K562 (cell line): ENCODE data around the gene ZSCAN32. TPM values are rescaled to one million over a fixed set of nuclear protein-coding genes. Genes with fewer than 3 reads are reported as not detected.

ENCODE experiments used
- CBX1 ChIP-seq: sonication (generic); IDR thresholded peaks from 2 replicates; pipeline ENCODE4 v1.6.1; 2016; ENCODE audit warnings: antibody characterized with exemption, low read depth, mild to moderate bottlenecking
- CTCF ChIP-seq, 3 experiments: IDR thresholded peaks in 2 of 3; conservative IDR thresholded peaks in 1 of 3; 2 replicates each; pipeline ENCODE4 v1.5.1; 2011 to 2012; ENCODE audit warnings: low read length in 3 of 3, mild to moderate bottlenecking in 3 of 3, control low read depth in 2 of 3, improper control_type of control experiment in 1 of 3, inconsistent platforms in 1 of 3, low read depth in 1 of 3, mixed read lengths in 1 of 3, moderate library complexity in 1 of 3; ENCODE audit not compliant: insufficient read depth in 2 of 3
- E2F6 ChIP-seq, 2 experiments: IDR thresholded peaks; 2 replicates each; pipeline ENCODE4 v1.6.1; 2011; ENCODE audit warnings: borderline replicate concordance in 1 of 2, control low read depth in 1 of 2, low read depth in 1 of 2, low read length in 1 of 2, mild to moderate bottlenecking in 1 of 2, mixed read lengths in 1 of 2, moderate library complexity in 1 of 2; ENCODE audit not compliant: insufficient read depth in 1 of 2, insufficient read length in 1 of 2, poor library complexity in 1 of 2, severe bottlenecking in 1 of 2; ENCODE audit errors: extremely low read depth in 1 of 2
- EP300 ChIP-seq: IDR thresholded peaks from 2 replicates; pipeline ENCODE4 v1.6.1; 2012; ENCODE audit warnings: low read length, improper control_type of control experiment
- KDM5B ChIP-seq: fragments of 200-600 bp; sonication (generic); IDR thresholded peaks from 2 replicates; pipeline ENCODE4 v1.6.1; 2012; ENCODE audit warnings: low read depth, mild to moderate bottlenecking, moderate library complexity, low read length, control low read depth, inconsistent platforms; ENCODE audit not compliant: insufficient replicate concordance
- MBD2 ChIP-seq: sonication (generic); IDR thresholded peaks from 2 replicates; pipeline ENCODE4 v1.6.1; 2016; ENCODE audit warnings: low read depth, borderline replicate concordance
- MTF1 ChIP-seq: fragments of 250-450 bp; sonication (Bioruptor Pico); IDR thresholded peaks from 2 replicates; pipeline ENCODE4 v1.9.0; 2021; ENCODE audit warnings: moderate library complexity, mild to moderate bottlenecking, inconsistent platforms, borderline replicate concordance
- POLR2B ChIP-seq: fragments of 450-650 bp; IDR thresholded peaks from 2 replicates; pipeline ENCODE4 v1.6.1; 2018; ENCODE audit warnings: low read depth; ENCODE audit not compliant: partially characterized antibody
- RBM14 ChIP-seq: fragments of 200-400 bp; formaldehyde crosslinking; IDR thresholded peaks from 2 replicates; pipeline ENCODE4 v1.6.1; 2018; ENCODE audit warnings: low read depth, mild to moderate bottlenecking, low read length, moderate library complexity, borderline replicate concordance; ENCODE audit not compliant: insufficient read depth
- RBM25 ChIP-seq: fragments of 200-400 bp; formaldehyde crosslinking; IDR thresholded peaks from 2 replicates; pipeline ENCODE4 v1.6.1; 2018; ENCODE audit warnings: low read length, low read depth, moderate library complexity; ENCODE audit not compliant: severe bottlenecking
- SAP30 ChIP-seq: fragments of 200-600 bp; sonication (generic); IDR thresholded peaks from 2 replicates; pipeline ENCODE4 v1.6.1; 2012; ENCODE audit warnings: borderline replicate concordance, low read depth, mild to moderate bottlenecking, moderate library complexity, low read length, control low read depth, inconsistent platforms; ENCODE audit not compliant: insufficient read depth, poor library complexity, severe bottlenecking
- U2AF1 ChIP-seq: fragments of 200-400 bp; formaldehyde crosslinking; optimal IDR thresholded peaks from 2 replicates; pipeline ENCODE3; 2017; ENCODE audit warnings: mild to moderate bottlenecking, low read depth, low read length, moderate library complexity
- UBTF ChIP-seq, 2 experiments: IDR thresholded peaks; 2 replicates each; pipeline ENCODE4 v1.6.1; 2012; ENCODE audit warnings: improper control_type of control experiment in 2 of 2, low read depth in 2 of 2, low read length in 2 of 2, borderline replicate concordance in 1 of 2
- ZNF639 ChIP-seq, 2 experiments: fragments of 200-800 bp in 1 of 2; sonication (Bioruptor generic) in 1 of 2; sonication (generic) in 1 of 2; formaldehyde crosslinking in 1 of 2; IDR thresholded peaks in 1 of 2; conservative IDR thresholded peaks in 1 of 2; 2 replicates each; pipeline versions ENCODE4 v1.5.0 to v1.6.1; 2016 to 2020; ENCODE audit warnings: missing compliant biosample characterization in 1 of 2, missing genetic modification characterization in 1 of 2, missing genetic modification reagents in 1 of 2
- ZNF655 ChIP-seq: fragments of 250-450 bp; sonication (Bioruptor Pico); IDR thresholded peaks from 2 replicates; pipeline ENCODE4 v1.5.0; 2021
- polyA plus RNA-seq, 8 experiments: library from polyadenylated mRNA; depleted of rRNA in 4 of 8; stranded (reverse) in 5 of 8; unstranded in 3 of 8; fragments of >200 nt; fragmentation: Nextera tagmentation in 2 of 8; fragmentation: Illumina TruSeq in 1 of 8; extraction: Ambion mirVana in 2 of 8; extraction: Trizol in 1 of 8; gene quantifications; 2 replicates each; pipeline versions ENCODE4 v1.2.1 to v1.2.3, GENCODE V29; 2011 to 2014; ENCODE audit warnings: inconsistent platforms in 1 of 8, missing spikeins in 1 of 8
- total RNA-seq, 7 experiments: library from RNA; depleted of rRNA in 6 of 7; stranded (reverse); fragments of >200 nt in 6 of 7; fragmentation: Illumina TruSeq in 2 of 7; extraction: Trizol in 2 of 7; gene quantifications; 2 replicates each; pipeline versions ENCODE4 v1.2.1 to v1.2.3, GENCODE V29; 2011 to 2021; ENCODE audit warnings: low replicate concordance in 1 of 7

The ZSCAN32 gene
- total and polyA plus RNA-seq, 9 of the 15 experiments (the other 6 are each of a cell fraction or from before 2014, with no cell fraction given), result 16.0 to 29.4 (median 19.2) TPM

GRCh38 chr16:3400779-3401688 lies at the start of gene ZSCAN32, which contains the start of gene ZNF174 (continued):
- peak; percentile 66 to 80 for TF ChIP-seq E2F6 (IDR thresholded peaks at IDR 0.05; ENCODE audit: borderline replicate concordance in 1 of 2, extremely low read depth in 1 of 2, insufficient read depth in 1 of 2, insufficient read length in 1 of 2, low read depth in 1 of 2, low read length in 1 of 2, poor library complexity in 1 of 2, severe bottlenecking in 1 of 2)
- no peak for TF ChIP-seq ZNF655 (CRISPR knock-in tag)
- TF ChIP-seq POLR2B, result peak; percentile 75
- TF ChIP-seq U2AF1, result peak; percentile 65
- TF ChIP-seq MBD2, result peak; percentile 97
- TF ChIP-seq CTCF (IDR thresholded peaks at IDR 0.05 in 2 of 3, conservative IDR thresholded peaks at IDR 0.05 in 1 of 3; ENCODE audit: insufficient read depth in 2 of 3, low read depth in 1 of 3, low read length in 3 of 3), result no peak
- peak in 1 of 2 experiments; percentile 86; a peak in 2 of 4 replicates for TF ChIP-seq ZNF639 (CRISPR knock-in tag; conservative IDR thresholded peaks at IDR 0.05 in 1 of 2, IDR thresholded peaks at IDR 0.05 in 1 of 2)
- TF ChIP-seq RBM14, result no peak
- peak; percentile 57 for TF ChIP-seq SAP30
- TF ChIP-seq UBTF (IDR thresholded peaks at IDR 0.05; ENCODE audit: borderline replicate concordance in 1 of 2, low read depth in 2 of 2, low read length in 2 of 2), result peak; percentile 73 to 91; a peak in 3 of 4 replicates
- peak; percentile 51 for TF ChIP-seq KDM5B
- peak; percentile 89 for TF ChIP-seq RBM25
- TF ChIP-seq CBX1, result peak; percentile 95
- TF ChIP-seq EP300, result 0 out of 2 replicates have a peak, but pooled peaks have one; percentile 3
- no peak for TF ChIP-seq MTF1 (CRISPR knock-in tag)
